ENCODE measurements around the gene SSR3. TPM values are rescaled to one million over a fixed set of nuclear protein-coding genes. Genes with fewer than 3 reads are reported as not detected.
"Not testable (repeated sequence)": the region's sequence is repeated elsewhere in the genome, so short reads cannot be mapped to it uniquely, and the experiment has no call there.

Gene SSR3
- total and polyA plus RNA-seq, 2 of the 13 experiments (the other 11 are each of a cell fraction or from before 2014, with no cell fraction given) = 229 to 325 TPM

- 0% methylated on average over 1 of the region's 1 CpG for WGBS (ENCODE audit: low lambda C conversion rate)
- ChIA-PET CTCF (ENCODE audit: low intra/inter-chr PET ratio, low total read pairs) (no interaction called here), POLR2A (interaction anchor here (1.2 kb wide), 1 partner anchor 9 kb away, joined by 3 read pairs; the partner anchor contains the start of gene SSR3)
- Histone ChIP-seq H3K27me3 (ENCODE audit: control insufficient read depth in 1 of 2, insufficient read depth in 2 of 2, low read length in 2 of 2) (no peaks in the 10 kb centered on the region; a peak in 1 of 5 replicates), H3K9ac (ENCODE audit: insufficient read depth, low read depth, low read length) (no peak overlapping the region), H3K4me1 (ENCODE audit: insufficient read depth, low read length) (no peaks in the 10 kb centered on the region), H4K20me1 (ENCODE audit: insufficient read depth, low read length) (no peaks in the 10 kb centered on the region), H3K27ac (ENCODE audit: extremely low read length, insufficient read depth, low read length) (no peak overlapping the region), H3K36me3 (replicated peaks in 1 of 2; ENCODE audit: control insufficient read depth in 1 of 2, insufficient read depth in 2 of 2, low read length in 2 of 2) (no peaks in the 10 kb centered on the region), H2AFZ (ENCODE audit: low read length) (no peak overlapping the region), H3K4me2 (ENCODE audit: low read depth, low read length) (no peak overlapping the region), H3K9me3 (ENCODE audit: low read length) (no peaks in the 10 kb centered on the region), H3K4me3 (replicated peaks in 1 of 3; ENCODE audit: insufficient read depth in 1 of 3, low read depth in 2 of 3, low read length in 3 of 3) (no peak overlapping the region), H3K79me2 (ENCODE audit: insufficient read depth, low read length) (no peaks in the 10 kb centered on the region)
- no peak for TF ChIP-seq REST (IDR thresholded peaks at IDR 0.05; ENCODE audit: borderline replicate concordance in 1 of 2, low read depth in 1 of 2, low read length in 2 of 2)
- TF ChIP-seq KDM4B (CRISPR knock-in tag; IDR thresholded peaks at IDR 0.05) = no peak
- in situ Hi-C loops (cut with HindIII; ENCODE audit: extremely low pct_ligation_motif_present, low pct_unique_long_range_greater_than_20kb) (no loop called here), intact Hi-C loops (cut with micrococcal nuclease; ENCODE audit: unreplicated experiment) (no loop called here)
- no peak for FAIRE-seq
- BruUV-seq (replicated peaks) = no TSS peak
- DNase-seq (ENCODE audit: low spot score) = no peak
- ATAC-seq = no peak
These were observed 9.2 kb upstream of the SSR3 start for GRCh38 chr3:156563900-156564682.

GRCh38 chr3:156562486-156562885 lies 7.6 kb upstream of the SSR3 start:
- H3K4me2 ChIP-seq (ENCODE audit: low read depth, low read length); FAIRE-seq; H3K27ac ChIP-seq (ENCODE audit: extremely low read length, insufficient read depth, low read length); H3K4me3 ChIP-seq (replicated peaks in 1 of 3; ENCODE audit: insufficient read depth in 1 of 3, low read depth in 2 of 3, low read length in 3 of 3); H3K27me3 ChIP-seq (ENCODE audit: control insufficient read depth in 1 of 2, insufficient read depth in 2 of 2, low read length in 2 of 2); CTCF ChIA-PET (ENCODE audit: low intra/inter-chr PET ratio, low total read pairs); BruUV-seq (replicated peaks); H3K9me3 ChIP-seq (ENCODE audit: low read length); DNase-seq (ENCODE audit: low spot score); H3K36me3 ChIP-seq (replicated peaks in 1 of 2; ENCODE audit: control insufficient read depth in 1 of 2, insufficient read depth in 2 of 2, low read length in 2 of 2); in situ Hi-C loops (cut with HindIII; ENCODE audit: extremely low pct_ligation_motif_present, low pct_unique_long_range_greater_than_20kb); intact Hi-C loops (cut with micrococcal nuclease; ENCODE audit: unreplicated experiment); ATAC-seq; H3K4me1 ChIP-seq (ENCODE audit: insufficient read depth, low read length); H2AFZ ChIP-seq (ENCODE audit: low read length); H3K9ac ChIP-seq (ENCODE audit: insufficient read depth, low read depth, low read length); H4K20me1 ChIP-seq (ENCODE audit: insufficient read depth, low read length); H3K79me2 ChIP-seq (ENCODE audit: insufficient read depth, low read length): not testable (repeated sequence)
- WGBS (ENCODE audit: low lambda C conversion rate) = 40% methylated on average over 8 of the region's 8 CpGs
- POLR2A ChIA-PET = interaction anchor here (1.2 kb wide), 1 partner anchor 8 kb away, joined by 3 read pairs; the partner anchor contains the start of gene SSR3
